ENCODE data around the gene YBX2.

YBX2 gene

DNA sequence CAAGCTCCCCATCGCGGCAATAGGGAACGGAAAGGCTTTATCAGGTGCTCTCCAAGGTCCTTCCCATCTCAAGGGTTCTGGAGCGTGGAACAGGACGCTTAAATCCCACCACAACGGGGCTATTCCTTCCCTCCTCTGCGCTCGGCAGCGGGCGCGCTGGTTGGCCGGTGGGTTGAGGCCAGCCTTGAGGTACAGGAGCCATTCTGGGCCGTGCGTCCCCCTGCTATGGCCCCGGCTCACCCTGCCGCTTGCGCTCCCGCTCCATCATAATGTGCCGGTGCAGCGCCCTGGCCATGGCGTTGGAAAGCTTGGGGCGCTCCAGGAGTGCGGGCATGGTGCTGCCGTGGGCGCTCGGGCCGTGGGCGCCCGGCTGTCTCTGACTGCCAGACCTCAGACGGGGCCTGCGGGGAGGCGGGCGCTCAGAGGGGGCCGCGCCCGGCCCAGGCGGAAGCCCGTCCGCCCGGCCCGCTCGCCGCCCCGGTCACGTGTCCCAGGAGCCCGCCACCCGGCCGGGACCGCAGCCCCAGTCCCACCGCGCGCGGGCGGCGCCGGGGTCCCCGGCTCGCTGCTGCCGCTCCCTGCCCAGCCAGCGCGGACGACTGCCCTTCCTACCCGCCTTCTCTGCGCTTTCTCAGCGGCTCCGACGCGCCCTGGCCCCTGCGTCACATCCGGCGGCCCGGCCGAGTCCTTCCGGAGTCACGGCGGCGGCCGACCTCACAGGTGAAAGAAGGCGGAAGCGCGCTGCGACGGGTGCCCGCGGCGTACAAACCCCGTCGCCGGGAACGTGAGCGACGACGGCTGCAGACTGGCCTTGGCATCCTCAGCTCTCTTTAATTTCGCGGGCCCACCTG lies 20.5 kb upstream of the YBX2 start, which contains the start of gene GPS2 (continued):
- TF ChIP-seq ZNF792 (tag by site-specific recombination; IDR thresholded peaks at IDR 0.05) = no peak
- peak; percentile 41; the same call in 1 of the 2 replicates for TF ChIP-seq OVOL3 (tag by site-specific recombination; IDR thresholded peaks at IDR 0.05)
- no peak for TF ChIP-seq ZNF830 (tag by site-specific recombination; IDR thresholded peaks at IDR 0.05; ENCODE audit: low read depth)
- 0 out of 2 replicates have a peak, but pooled peaks have one; percentile 34 for TF ChIP-seq KLF8 (tag by site-specific recombination; IDR thresholded peaks at IDR 0.05)
- TF ChIP-seq BCL11A (tag by site-specific recombination; IDR thresholded peaks at IDR 0.05; ENCODE audit: low read depth) = 0 out of 2 replicates have a peak, but pooled peaks have one; percentile 37
- peak; percentile 41; the same call in 1 of the 2 replicates for TF ChIP-seq ZBTB7A (tag by site-specific recombination; IDR thresholded peaks at IDR 0.05; ENCODE audit: low read depth)
- TF ChIP-seq ZNF341 (tag by site-specific recombination; IDR thresholded peaks at IDR 0.05; ENCODE audit: low read depth) = peak; percentile 37
- TF ChIP-seq ZNF16 (tag by site-specific recombination; IDR thresholded peaks at IDR 0.05; ENCODE audit: low read depth) = no peak
- TF ChIP-seq ZNF664 (tag by site-specific recombination; IDR thresholded peaks at IDR 0.05) = no peak
- TF ChIP-seq, protein P1, sequence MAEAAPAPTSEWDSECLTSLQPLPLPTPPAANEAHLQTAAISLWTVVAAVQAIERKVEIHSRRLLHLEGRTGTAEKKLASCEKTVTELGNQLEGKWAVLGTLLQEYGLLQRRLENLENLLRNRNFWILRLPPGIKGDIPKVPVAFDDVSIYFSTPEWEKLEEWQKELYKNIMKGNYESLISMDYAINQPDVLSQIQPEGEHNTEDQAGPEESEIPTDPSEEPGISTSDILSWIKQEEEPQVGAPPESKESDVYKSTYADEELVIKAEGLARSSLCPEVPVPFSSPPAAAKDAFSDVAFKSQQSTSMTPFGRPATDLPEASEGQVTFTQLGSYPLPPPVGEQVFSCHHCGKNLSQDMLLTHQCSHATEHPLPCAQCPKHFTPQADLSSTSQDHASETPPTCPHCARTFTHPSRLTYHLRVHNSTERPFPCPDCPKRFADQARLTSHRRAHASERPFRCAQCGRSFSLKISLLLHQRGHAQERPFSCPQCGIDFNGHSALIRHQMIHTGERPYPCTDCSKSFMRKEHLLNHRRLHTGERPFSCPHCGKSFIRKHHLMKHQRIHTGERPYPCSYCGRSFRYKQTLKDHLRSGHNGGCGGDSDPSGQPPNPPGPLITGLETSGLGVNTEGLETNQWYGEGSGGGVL (tag by site-specific recombination; IDR thresholded peaks at IDR 0.05) = peak; percentile 10; the same call in 1 of the 2 replicates
- no peak for TF ChIP-seq ZNF837 (tag by site-specific recombination; IDR thresholded peaks at IDR 0.05)
- TF ChIP-seq, protein P2, sequence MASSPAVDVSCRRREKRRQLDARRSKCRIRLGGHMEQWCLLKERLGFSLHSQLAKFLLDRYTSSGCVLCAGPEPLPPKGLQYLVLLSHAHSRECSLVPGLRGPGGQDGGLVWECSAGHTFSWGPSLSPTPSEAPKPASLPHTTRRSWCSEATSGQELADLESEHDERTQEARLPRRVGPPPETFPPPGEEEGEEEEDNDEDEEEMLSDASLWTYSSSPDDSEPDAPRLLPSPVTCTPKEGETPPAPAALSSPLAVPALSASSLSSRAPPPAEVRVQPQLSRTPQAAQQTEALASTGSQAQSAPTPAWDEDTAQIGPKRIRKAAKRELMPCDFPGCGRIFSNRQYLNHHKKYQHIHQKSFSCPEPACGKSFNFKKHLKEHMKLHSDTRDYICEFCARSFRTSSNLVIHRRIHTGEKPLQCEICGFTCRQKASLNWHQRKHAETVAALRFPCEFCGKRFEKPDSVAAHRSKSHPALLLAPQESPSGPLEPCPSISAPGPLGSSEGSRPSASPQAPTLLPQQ (tag by site-specific recombination; IDR thresholded peaks at IDR 0.05) = peak; percentile 60
- TF ChIP-seq ZNF473 (tag by site-specific recombination; IDR thresholded peaks at IDR 0.05) = no peak
- no peak for TF ChIP-seq ZNF211 (tag by site-specific recombination; IDR thresholded peaks at IDR 0.05; ENCODE audit: low read depth)
- TF ChIP-seq ZNF391 (tag by site-specific recombination; IDR thresholded peaks at IDR 0.05; ENCODE audit: borderline replicate concordance, low read depth) = no peak
- TF ChIP-seq ZNF843 (tag by site-specific recombination; IDR thresholded peaks at IDR 0.05) = no peak
- TF ChIP-seq, protein P3, sequence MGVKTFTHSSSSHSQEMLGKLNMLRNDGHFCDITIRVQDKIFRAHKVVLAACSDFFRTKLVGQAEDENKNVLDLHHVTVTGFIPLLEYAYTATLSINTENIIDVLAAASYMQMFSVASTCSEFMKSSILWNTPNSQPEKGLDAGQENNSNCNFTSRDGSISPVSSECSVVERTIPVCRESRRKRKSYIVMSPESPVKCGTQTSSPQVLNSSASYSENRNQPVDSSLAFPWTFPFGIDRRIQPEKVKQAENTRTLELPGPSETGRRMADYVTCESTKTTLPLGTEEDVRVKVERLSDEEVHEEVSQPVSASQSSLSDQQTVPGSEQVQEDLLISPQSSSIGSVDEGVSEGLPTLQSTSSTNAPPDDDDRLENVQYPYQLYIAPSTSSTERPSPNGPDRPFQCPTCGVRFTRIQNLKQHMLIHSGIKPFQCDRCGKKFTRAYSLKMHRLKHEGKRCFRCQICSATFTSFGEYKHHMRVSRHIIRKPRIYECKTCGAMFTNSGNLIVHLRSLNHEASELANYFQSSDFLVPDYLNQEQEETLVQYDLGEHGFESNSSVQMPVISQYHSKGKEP (tag by site-specific recombination; IDR thresholded peaks at IDR 0.05) = no peak
- TF ChIP-seq, protein P4, sequence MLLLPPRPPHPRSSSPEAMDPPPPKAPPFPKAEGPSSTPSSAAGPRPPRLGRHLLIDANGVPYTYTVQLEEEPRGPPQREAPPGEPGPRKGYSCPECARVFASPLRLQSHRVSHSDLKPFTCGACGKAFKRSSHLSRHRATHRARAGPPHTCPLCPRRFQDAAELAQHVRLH (tag by site-specific recombination; IDR thresholded peaks at IDR 0.05) = peak; percentile 71
- peak; percentile 45 for TF ChIP-seq ZNF10 (tag by site-specific recombination; IDR thresholded peaks at IDR 0.05)
- TF ChIP-seq ZNF585B (tag by site-specific recombination; IDR thresholded peaks at IDR 0.05) = no peak
- TF ChIP-seq ZFHX2 (tag by site-specific recombination; conservative IDR thresholded peaks at IDR 0.05) = peak; percentile 82
- TF ChIP-seq KLF10 (tag by site-specific recombination; IDR thresholded peaks at IDR 0.05) = peak; percentile 72; the same call in 1 of the 2 replicates
- no peak for TF ChIP-seq TRIM28 (IDR thresholded peaks at IDR 0.05; ENCODE audit: borderline replicate concordance, low read length)
- no peak for TF ChIP-seq ZNF2 (tag by site-specific recombination; IDR thresholded peaks at IDR 0.05)
- TF ChIP-seq ZNF214 (tag by site-specific recombination; IDR thresholded peaks at IDR 0.05; ENCODE audit: borderline replicate concordance) = no peak
- peak; percentile 58 for TF ChIP-seq SP3 (tag by site-specific recombination; IDR thresholded peaks at IDR 0.05)
- TF ChIP-seq ZNF354C (tag by site-specific recombination; IDR thresholded peaks at IDR 0.05; ENCODE audit: borderline replicate concordance, low read depth) = no peak
- TF ChIP-seq, protein P5, sequence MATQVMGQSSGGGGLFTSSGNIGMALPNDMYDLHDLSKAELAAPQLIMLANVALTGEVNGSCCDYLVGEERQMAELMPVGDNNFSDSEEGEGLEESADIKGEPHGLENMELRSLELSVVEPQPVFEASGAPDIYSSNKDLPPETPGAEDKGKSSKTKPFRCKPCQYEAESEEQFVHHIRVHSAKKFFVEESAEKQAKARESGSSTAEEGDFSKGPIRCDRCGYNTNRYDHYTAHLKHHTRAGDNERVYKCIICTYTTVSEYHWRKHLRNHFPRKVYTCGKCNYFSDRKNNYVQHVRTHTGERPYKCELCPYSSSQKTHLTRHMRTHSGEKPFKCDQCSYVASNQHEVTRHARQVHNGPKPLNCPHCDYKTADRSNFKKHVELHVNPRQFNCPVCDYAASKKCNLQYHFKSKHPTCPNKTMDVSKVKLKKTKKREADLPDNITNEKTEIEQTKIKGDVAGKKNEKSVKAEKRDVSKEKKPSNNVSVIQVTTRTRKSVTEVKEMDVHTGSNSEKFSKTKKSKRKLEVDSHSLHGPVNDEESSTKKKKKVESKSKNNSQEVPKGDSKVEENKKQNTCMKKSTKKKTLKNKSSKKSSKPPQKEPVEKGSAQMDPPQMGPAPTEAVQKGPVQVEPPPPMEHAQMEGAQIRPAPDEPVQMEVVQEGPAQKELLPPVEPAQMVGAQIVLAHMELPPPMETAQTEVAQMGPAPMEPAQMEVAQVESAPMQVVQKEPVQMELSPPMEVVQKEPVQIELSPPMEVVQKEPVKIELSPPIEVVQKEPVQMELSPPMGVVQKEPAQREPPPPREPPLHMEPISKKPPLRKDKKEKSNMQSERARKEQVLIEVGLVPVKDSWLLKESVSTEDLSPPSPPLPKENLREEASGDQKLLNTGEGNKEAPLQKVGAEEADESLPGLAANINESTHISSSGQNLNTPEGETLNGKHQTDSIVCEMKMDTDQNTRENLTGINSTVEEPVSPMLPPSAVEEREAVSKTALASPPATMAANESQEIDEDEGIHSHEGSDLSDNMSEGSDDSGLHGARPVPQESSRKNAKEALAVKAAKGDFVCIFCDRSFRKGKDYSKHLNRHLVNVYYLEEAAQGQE (tag by site-specific recombination; IDR thresholded peaks at IDR 0.05) = peak; percentile 99
- TF ChIP-seq KLF7 (tag by site-specific recombination; IDR thresholded peaks at IDR 0.05; ENCODE audit: borderline replicate concordance) = no peak
- no peak for TF ChIP-seq ZNF530 (tag by site-specific recombination; IDR thresholded peaks at IDR 0.05; ENCODE audit: low read depth)
- no peak for TF ChIP-seq RBAK (tag by site-specific recombination; IDR thresholded peaks at IDR 0.05)

All from HEK293 (cell line).